ENCODE data around the gene SPACA9. TPM values are rescaled to one million over a fixed set of nuclear protein-coding genes. Genes with fewer than 3 reads are reported as not detected.

Gene SPACA9
- polyA plus RNA-seq, 2 of the 4 experiments (the other 2 are of a cell fraction): 3.1 to 3.6 TPM

GRCh38 chr9:132892400-132892799 is 13.7 kb downstream of the SPACA9 start:
- CTCF ChIA-PET: interaction anchor here (1.2 to 13.9 kb wide), 3 partner anchors 8 to 83 kb away, joined by 3 to 145 read pairs (median 4); no protein-coding TSS in a partner anchor
- ATAC-seq (no peak), DNase-seq (ENCODE audit: low read depth in 1 of 2, low spot score in 1 of 2) (no peak), FAIRE-seq (no peak)
- POLR2A ChIA-PET: no interaction called here
- Histone ChIP-seq H3K4me2 (no peak overlapping the region), H3K4me3 (no peak overlapping the region), H3K9me3 (no peaks in the 10 kb centered on the region), H3K4me1 (no peaks in the 10 kb centered on the region), H3K27ac (no peak overlapping the region)
- 82% methylated on average over 9 of the region's 9 CpGs for WGBS (ENCODE audit: missing lambda C conversion rate)
- TF ChIP-seq EHF (CRISPR knock-in tag; IDR thresholded peaks at IDR 0.05) (no peak), RARB (CRISPR knock-in tag; IDR thresholded peaks at IDR 0.05) (no peak), MAFK (IDR thresholded peaks at IDR 0.05; ENCODE audit: partially characterized antibody) (no peak), TFCP2L1 (CRISPR knock-in tag; IDR thresholded peaks at IDR 0.05) (no peak), KDM1A (IDR thresholded peaks at IDR 0.05; ENCODE audit: low read depth) (no peak), BHLHE40 (IDR thresholded peaks at IDR 0.05; ENCODE audit: low read depth, low read length) (no peak), ZSCAN20 (CRISPR knock-in tag; IDR thresholded peaks at IDR 0.05) (no peak), ZNF302 (CRISPR knock-in tag; IDR thresholded peaks at IDR 0.05) (no peak), ESRRA (IDR thresholded peaks at IDR 0.05; ENCODE audit: borderline replicate concordance, low read length) (no peak), MAZ (IDR thresholded peaks at IDR 0.05; ENCODE audit: borderline replicate concordance, low read depth, low read length) (no peak), FOSL2 (IDR thresholded peaks at IDR 0.05) (no peak), FOSL2 (CRISPR knock-in tag; IDR thresholded peaks at IDR 0.05) (no peak), ELK1 (IDR thresholded peaks at IDR 0.05; ENCODE audit: low read depth, low read length) (no peak), CHD2 (IDR thresholded peaks at IDR 0.05; ENCODE audit: low read length, partially characterized antibody) (no peak), CBX8 (IDR thresholded peaks at IDR 0.05) (no peak), NPAS2 (CRISPR knock-in tag; IDR thresholded peaks at IDR 0.05; ENCODE audit: borderline replicate concordance) (no peak), NR3C1 (IDR thresholded peaks at IDR 0.05) (no peak), RFX5 (IDR thresholded peaks at IDR 0.05) (no peak), POLR2AphosphoS2 (conservative IDR thresholded peaks at IDR 0.05; ENCODE audit: low read length) (no peak), EHMT2 (IDR thresholded peaks at IDR 0.05; ENCODE audit: low read depth) (no peak)
- TF ChIP-seq, protein P1, sequence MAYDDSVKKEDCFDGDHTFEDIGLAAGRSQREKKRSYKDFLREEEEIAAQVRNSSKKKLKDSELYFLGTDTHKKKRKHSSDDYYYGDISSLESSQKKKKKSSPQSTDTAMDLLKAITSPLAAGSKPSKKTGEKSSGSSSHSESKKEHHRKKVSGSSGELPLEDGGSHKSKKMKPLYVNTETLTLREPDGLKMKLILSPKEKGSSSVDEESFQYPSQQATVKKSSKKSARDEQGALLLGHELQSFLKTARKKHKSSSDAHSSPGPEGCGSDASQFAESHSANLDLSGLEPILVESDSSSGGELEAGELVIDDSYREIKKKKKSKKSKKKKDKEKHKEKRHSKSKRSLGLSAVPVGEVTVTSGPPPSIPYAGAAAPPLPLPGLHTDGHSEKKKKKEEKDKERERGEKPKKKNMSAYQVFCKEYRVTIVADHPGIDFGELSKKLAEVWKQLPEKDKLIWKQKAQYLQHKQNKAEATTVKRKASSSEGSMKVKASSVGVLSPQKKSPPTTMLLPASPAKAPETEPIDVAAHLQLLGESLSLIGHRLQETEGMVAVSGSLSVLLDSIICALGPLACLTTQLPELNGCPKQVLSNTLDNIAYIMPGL (CRISPR knock-in tag; IDR thresholded peaks at IDR 0.05; ENCODE audit: borderline replicate concordance): no peak

GRCh38 chr9:132894346-132894745 is 15.6 kb downstream of the SPACA9 start:
- no peaks in the 10 kb centered on the region for H3K9me3 ChIP-seq
- H3K4me3 ChIP-seq: no peak overlapping the region
- no peak for ATAC-seq
- TF ChIP-seq HOXB13 (CRISPR knock-in tag; IDR thresholded peaks at IDR 0.05; ENCODE audit: low read depth): no peak
- TF ChIP-seq ESRRA (IDR thresholded peaks at IDR 0.05; ENCODE audit: borderline replicate concordance, low read length): no peak
- TF ChIP-seq, protein P2, sequence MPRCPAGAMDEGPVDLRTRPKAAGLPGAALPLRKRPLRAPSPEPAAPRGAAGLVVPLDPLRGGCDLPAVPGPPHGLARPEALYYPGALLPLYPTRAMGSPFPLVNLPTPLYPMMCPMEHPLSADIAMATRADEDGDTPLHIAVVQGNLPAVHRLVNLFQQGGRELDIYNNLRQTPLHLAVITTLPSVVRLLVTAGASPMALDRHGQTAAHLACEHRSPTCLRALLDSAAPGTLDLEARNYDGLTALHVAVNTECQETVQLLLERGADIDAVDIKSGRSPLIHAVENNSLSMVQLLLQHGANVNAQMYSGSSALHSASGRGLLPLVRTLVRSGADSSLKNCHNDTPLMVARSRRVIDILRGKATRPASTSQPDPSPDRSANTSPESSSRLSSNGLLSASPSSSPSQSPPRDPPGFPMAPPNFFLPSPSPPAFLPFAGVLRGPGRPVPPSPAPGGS (IDR thresholded peaks at IDR 0.05): no peak
- TF ChIP-seq NPAS2 (CRISPR knock-in tag; IDR thresholded peaks at IDR 0.05; ENCODE audit: borderline replicate concordance): no peak
- no peak for TF ChIP-seq SMC3 (IDR thresholded peaks at IDR 0.05)
- TF ChIP-seq RCOR1 (IDR thresholded peaks at IDR 0.05; ENCODE audit: low read depth, low read length): no peak
- no peak for TF ChIP-seq HOXA7 (CRISPR knock-in tag; IDR thresholded peaks at IDR 0.05)
- TF ChIP-seq EHF (CRISPR knock-in tag; IDR thresholded peaks at IDR 0.05): no peak
- no peak for FAIRE-seq
- no peak for DNase-seq (ENCODE audit: low read depth in 1 of 2, low spot score in 1 of 2)
- no peak overlapping the region for H3K27ac ChIP-seq
- ChIA-PET CTCF (interaction anchor here (0.7 to 13.9 kb wide), 5 partner anchors 7 to 776 kb away, joined by 3 to 145 read pairs (median 4); no protein-coding TSS in a partner anchor), POLR2A (no interaction called here)
- H3K4me1 ChIP-seq: no peaks in the 10 kb centered on the region
- WGBS (ENCODE audit: missing lambda C conversion rate): 85% methylated on average over 5 of the region's 5 CpGs
- H3K4me2 ChIP-seq: no peak overlapping the region
